Right lobe of liver (tissue), 6 donors: ENCODE data around the gene PCED1A. TPM values are rescaled to one million over a fixed set of nuclear protein-coding genes. Genes with fewer than 3 reads are reported as not detected.

ENCODE experiments used
- ATAC-seq, 4 donors: fragments of 200-7000 bp; cut with Tn5 transposase; one replicate each; pipeline ENCODE4 v1.9.1; 2020; ENCODE audit warnings: mild to moderate bottlenecking in 4 of 4, moderate library complexity in 4 of 4
- DNase-seq, 3 donors: peaks; one replicate each; pipeline ENCODE4 v3.0.0-alpha.2; 2020
- H3K27ac ChIP-seq, 3 donors: fragments of 200-600 bp; one replicate each; pipeline ENCODE4 v1.8.0; 2022
- H3K27me3 ChIP-seq, 2 donors: fragments of 200-600 bp; one replicate each; pipeline ENCODE4 v1.8.0; 2022
- H3K36me3 ChIP-seq, 4 donors: fragments of 200-600 bp; sonication (generic) in 1 of 4; one replicate each; pipeline versions ENCODE4 v1.5.1 to v1.8.0; 2017 to 2022; ENCODE audit warnings: control low read depth in 1 of 4
- H3K4me1 ChIP-seq, 4 donors: fragments of 200-600 bp; sonication (generic) in 1 of 4; one replicate each; pipeline versions ENCODE4 v1.5.1 to v1.8.0; 2017 to 2022; ENCODE audit warnings: control low read depth in 1 of 4
- H3K4me3 ChIP-seq, 3 donors: fragments of 200-600 bp; one replicate each; pipeline ENCODE4 v1.8.0; 2022
- H3K9me3 ChIP-seq, 4 donors: fragments of 200-600 bp; sonication (generic) in 1 of 4; one replicate each; pipeline versions ENCODE4 v1.5.1 to v1.8.0; 2017 to 2022; ENCODE audit warnings: control low read depth in 1 of 4
- CTCF ChIP-seq, 4 donors: fragments of 200-600 bp in 3 of 4; fragments of 450-650 bp in 1 of 4; IDR thresholded peaks; one replicate each; pipeline versions ENCODE4 v1.5.1 to v1.8.0; 2016 to 2022; ENCODE audit warnings: antibody characterized with exemption in 4 of 4, mild to moderate bottlenecking in 2 of 4
- POLR2A ChIP-seq: fragments of 450-650 bp; IDR thresholded peaks from one replicate; pipeline ENCODE4 v1.6.1; 2017; ENCODE audit warnings: antibody characterized with exemption, mild to moderate bottlenecking
- WGBS: methylation state at CpG from one replicate; pipeline ENCODE4 v1.1.6; 2018; ENCODE audit warnings: low coverage, low lambda C conversion rate; ENCODE audit not compliant: insufficient coverage; ENCODE audit errors: missing lambda C conversion rate; 5-methylcytosine and 5-hydroxymethylcytosine counted together
- intact Hi-C, 2 donors: fragments of 100-400 bp; cut with DNase I; formaldehyde crosslinking; loops; one replicate each; pipeline versions ENCODE4 v1.11.2 to v1.14.1; 2022
- total RNA-seq, 6 experiments: library from RNA; depleted of rRNA in 2 of 6; stranded (reverse); fragments of >200 nt in 2 of 6; fragmentation: NEBNext Ultra II Directional in 3 of 6; extraction: Animal tissue kit (Norgen Biotek cat#: 25700) in 3 of 6; gene quantifications; one replicate each; pipeline versions ENCODE4 v1.1.0 to v1.2.4, GENCODE V29; 2016 to 2023
- donor health status: DM: no; HTN: yes; CAD: no.
- donor health status: DM: no; HTN: no; CAD: no.
- donor health status: DM: no; HTN: no; CAD: no.
- donor health status: DM: no; HTN: yes; CAD: no.
- donor health status: DM: no; HTN: yes; CAD: no.

The PCED1A gene
- total RNA-seq, 6 experiments from 2014 or later = 9.6 to 22.2 (median 18.6) TPM

DNA sequence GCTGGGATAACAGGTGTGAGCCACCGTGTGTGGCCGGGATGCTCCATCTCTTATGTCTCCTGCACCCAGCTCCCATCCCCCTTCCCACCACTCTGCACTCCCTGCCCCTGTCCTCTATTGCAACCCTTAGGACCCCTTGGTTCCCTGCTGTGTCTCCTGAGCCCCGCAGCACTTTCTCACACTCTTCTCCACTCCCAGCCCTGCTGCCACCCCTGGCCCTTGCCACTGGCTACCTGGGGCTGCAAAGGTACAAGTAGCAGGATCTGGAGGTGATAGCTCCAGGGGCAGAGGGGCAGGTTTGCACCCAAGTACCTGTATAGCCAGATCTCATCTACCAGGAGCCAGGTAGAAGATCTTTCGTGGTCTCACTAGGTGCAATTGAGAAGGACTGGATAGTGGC, 33.4 kb downstream of the PCED1A start:
- 72% methylated on average over 4 of the region's 4 CpGs for WGBS
- DNase-seq (peak in 1 of 3 donors; percentile 24), ATAC-seq (no peak)
- Histone ChIP-seq H3K36me3 (no peaks in the 10 kb centered on the region), H3K4me3 (no peak overlapping the region), H3K4me1 (no peaks in the 10 kb centered on the region), H3K9me3 (no peaks in the 10 kb centered on the region), H3K27ac (no peak overlapping the region), H3K27me3 (no peaks in the 10 kb centered on the region)
- TF ChIP-seq CTCF (IDR thresholded peaks at IDR 0.05) (no peak), POLR2A (no peak)
- intact Hi-C loops = no loop called here

DNA sequence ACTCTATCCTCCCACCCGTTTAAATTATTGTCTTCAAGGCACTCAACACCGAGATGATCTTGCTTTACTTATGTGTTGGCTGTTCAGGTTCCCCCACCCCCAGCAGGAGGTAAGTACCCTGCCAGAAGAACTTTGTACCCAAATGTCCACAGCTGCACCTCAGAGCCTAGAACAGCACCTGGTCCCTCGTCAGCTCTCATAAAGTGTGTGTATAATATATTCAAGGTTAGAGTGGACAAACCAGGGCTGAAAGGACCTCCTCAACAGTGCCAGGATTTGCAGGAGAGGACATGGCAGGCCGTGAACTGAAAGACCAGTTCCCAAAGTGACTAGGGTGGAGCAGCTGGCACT, 34.1 kb downstream of the PCED1A start:
- Histone ChIP-seq H3K27ac (no peak overlapping the region), H3K9me3 (no peaks in the 10 kb centered on the region), H3K36me3 (no peaks in the 10 kb centered on the region), H3K4me1 (no peaks in the 10 kb centered on the region), H3K27me3 (no peaks in the 10 kb centered on the region), H3K4me3 (no peak overlapping the region)
- TF ChIP-seq CTCF (IDR thresholded peaks at IDR 0.05) = no peak
- TF ChIP-seq POLR2A = no peak
- DNase-seq (no peak), ATAC-seq (peak in 3 of 4 donors; percentile 28 to 48 (median 43))
- WGBS = 28% methylated on average over 4 of the region's 4 CpGs
- intact Hi-C loops = no loop called here

- no peak overlapping the region for H3K4me3 ChIP-seq
- H3K27me3 ChIP-seq = no peaks in the 10 kb centered on the region
- no peaks in the 10 kb centered on the region for H3K9me3 ChIP-seq
- intact Hi-C loops = no loop called here
- H3K4me1 ChIP-seq = no peaks in the 10 kb centered on the region
- H3K36me3 ChIP-seq = no peaks in the 10 kb centered on the region
- no peak for TF ChIP-seq POLR2A
- no peak for TF ChIP-seq CTCF (IDR thresholded peaks at IDR 0.05)
- H3K27ac ChIP-seq = no peak overlapping the region
- DNase-seq (peak in 1 of 3 donors; percentile 45), ATAC-seq (peak in 3 of 4 donors; percentile 28 to 45 (median 34))
- 35% methylated on average over 4 of the region's 22 CpGs for WGBS
Measured at GRCh38 chr20:2805689-2806350, 34.6 kb downstream of the PCED1A start.

DNA sequence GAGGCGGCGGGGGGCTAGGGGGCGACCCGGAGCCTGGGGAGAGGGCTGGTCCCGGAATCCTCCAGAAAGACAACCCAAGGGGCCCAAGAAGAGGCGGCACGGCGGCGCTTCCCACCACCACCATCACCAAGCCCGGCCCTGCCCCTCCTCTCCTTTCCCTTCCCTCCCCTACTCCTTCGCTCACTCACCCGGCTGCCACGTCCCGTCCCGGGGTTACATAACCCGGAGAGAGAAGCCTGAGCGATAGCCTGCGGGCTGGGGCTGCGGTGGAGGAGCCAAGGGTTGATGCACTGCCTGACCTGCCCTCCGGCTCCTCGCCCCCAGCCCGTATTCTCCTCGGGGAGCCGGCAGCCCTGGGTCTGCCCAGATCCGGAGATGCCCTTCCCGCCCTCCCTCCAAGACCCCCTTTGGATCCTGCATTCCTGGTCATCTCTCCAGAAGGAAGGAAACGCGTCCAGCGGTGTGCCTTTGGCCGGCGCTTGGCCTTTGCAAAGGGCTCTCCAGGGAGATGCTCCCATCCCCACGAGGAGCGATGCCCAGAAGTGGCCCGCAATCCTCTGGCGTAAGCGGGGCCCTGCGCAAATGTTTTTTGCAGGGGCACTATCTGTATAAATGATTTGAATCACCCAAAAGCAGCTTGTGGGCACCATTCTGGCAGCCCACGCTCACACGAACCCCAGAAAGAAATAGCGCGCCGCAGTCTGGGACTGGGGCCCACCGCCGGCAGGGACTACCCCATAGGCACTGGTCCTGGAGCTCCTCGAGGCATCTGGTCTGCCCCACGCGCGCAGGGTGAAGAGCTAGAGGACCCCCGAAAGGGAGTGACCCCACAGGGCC, 35.4 kb downstream of the PCED1A start:
- TF ChIP-seq POLR2A = no peak
- no peak for TF ChIP-seq CTCF (IDR thresholded peaks at IDR 0.05)
- Histone ChIP-seq H3K4me1 (no peaks in the 10 kb centered on the region), H3K9me3 (no peaks in the 10 kb centered on the region), H3K4me3 (no peak overlapping the region), H3K27ac (no peak overlapping the region), H3K27me3 (no peaks in the 10 kb centered on the region), H3K36me3 (no peaks in the 10 kb centered on the region)
- DNase-seq = peak in 2 of 3 donors; percentile 42 to 53
- peak in 3 of 4 donors; percentile 25 to 35 (median 25) for ATAC-seq
- intact Hi-C loops = no loop called here
- WGBS = 24% methylated on average over 7 of the region's 49 CpGs
